ENCODE data around the gene NEGR1. TPM values are rescaled to one million over a fixed set of nuclear protein-coding genes. Genes with fewer than 3 reads are reported as not detected.

NEGR1 gene
- total RNA-seq, 1 donor from 2014 or later = 8.6 TPM

GRCh38 chr1:72097851-72098570, 184.3 kb downstream of the NEGR1 start:
- H3K36me3 Mint-ChIP-seq (ENCODE audit: low read depth, unreplicated experiment) = no peaks in the 10 kb centered on the region
- FAIRE-seq = peak; percentile 17
- H3K9me3 Mint-ChIP-seq (ENCODE audit: unreplicated experiment) = no peaks in the 10 kb centered on the region

GRCh38 chr1:72094209-72094608, 188.1 kb downstream of the NEGR1 start:
- Histone ChIP-seq H3K79me2 (ENCODE audit: insufficient read depth, low read length) (no peaks in the 10 kb centered on the region), H3K9me3 (ENCODE audit: insufficient read depth, low read depth, low read length) (no peaks in the 10 kb centered on the region), H3K9ac (ENCODE audit: low read length) (no peak overlapping the region), H3K4me1 (ENCODE audit: insufficient read depth, low read length) (no peaks in the 10 kb centered on the region), H3K4me3 (ENCODE audit: insufficient read depth, low read depth, low read length) (no peak overlapping the region), H3K27ac (ENCODE audit: low read depth, low read length) (no peak overlapping the region), H3K27me3 (ENCODE audit: insufficient read depth, low read length) (no peaks in the 10 kb centered on the region), H2AFZ (ENCODE audit: low read depth, low read length) (no peak overlapping the region), H3K36me3 (ENCODE audit: insufficient read depth, low read length) (no peaks in the 10 kb centered on the region), H3K4me2 (ENCODE audit: low read length) (no peak overlapping the region), H4K20me1 (ENCODE audit: insufficient read depth, low read length) (no peaks in the 10 kb centered on the region)
- no peak for FAIRE-seq
- H3K4me3 Mint-ChIP-seq (ENCODE audit: unreplicated experiment) = no peak overlapping the region
- H3K27ac Mint-ChIP-seq (ENCODE audit: unreplicated experiment) = no peak overlapping the region
- H3K9me3 Mint-ChIP-seq (ENCODE audit: unreplicated experiment) = no peaks in the 10 kb centered on the region
- H3K4me1 Mint-ChIP-seq (ENCODE audit: low read depth, unreplicated experiment) = no peaks in the 10 kb centered on the region
- no peak for TF ChIP-seq EZH2 (IDR thresholded peaks at IDR 0.05; ENCODE audit: insufficient read depth, low read length)
- no peak for TF ChIP-seq CTCF (IDR thresholded peaks at IDR 0.05; ENCODE audit: insufficient read depth, low read depth, low read length)
- no peaks in the 10 kb centered on the region for H3K36me3 Mint-ChIP-seq (ENCODE audit: low read depth, unreplicated experiment)
- no peak for DNase-seq (ENCODE audit: low read depth)
- H3K27me3 Mint-ChIP-seq (ENCODE audit: low read depth, unreplicated experiment) = no peaks in the 10 kb centered on the region

More at GRCh38 chr1:72097851-72098570, 184.3 kb downstream of the NEGR1 start:
- no peaks in the 10 kb centered on the region for H3K4me1 Mint-ChIP-seq (ENCODE audit: low read depth, unreplicated experiment)
- DNase-seq (ENCODE audit: low read depth) = no peak
- Histone ChIP-seq H3K9me3 (ENCODE audit: insufficient read depth, low read depth, low read length) (no peaks in the 10 kb centered on the region), H2AFZ (ENCODE audit: low read depth, low read length) (no peak overlapping the region), H3K79me2 (ENCODE audit: insufficient read depth, low read length) (no peaks in the 10 kb centered on the region), H3K4me3 (ENCODE audit: insufficient read depth, low read depth, low read length) (no peak overlapping the region), H3K9ac (ENCODE audit: low read length) (no peak overlapping the region), H3K4me1 (ENCODE audit: insufficient read depth, low read length) (no peaks in the 10 kb centered on the region), H3K36me3 (ENCODE audit: insufficient read depth, low read length) (no peaks in the 10 kb centered on the region), H3K27me3 (ENCODE audit: insufficient read depth, low read length) (no peaks in the 10 kb centered on the region), H4K20me1 (ENCODE audit: insufficient read depth, low read length) (no peaks in the 10 kb centered on the region), H3K27ac (ENCODE audit: low read depth, low read length) (no peak overlapping the region), H3K4me2 (ENCODE audit: low read length) (no peak overlapping the region)
- no peak overlapping the region for H3K4me3 Mint-ChIP-seq (ENCODE audit: unreplicated experiment)
- no peak for TF ChIP-seq CTCF (IDR thresholded peaks at IDR 0.05; ENCODE audit: insufficient read depth, low read depth, low read length)
- no peak for TF ChIP-seq EZH2 (IDR thresholded peaks at IDR 0.05; ENCODE audit: insufficient read depth, low read length)
- no peaks in the 10 kb centered on the region for H3K27me3 Mint-ChIP-seq (ENCODE audit: low read depth, unreplicated experiment)
- H3K27ac Mint-ChIP-seq (ENCODE audit: unreplicated experiment) = no peak overlapping the region

DNA sequence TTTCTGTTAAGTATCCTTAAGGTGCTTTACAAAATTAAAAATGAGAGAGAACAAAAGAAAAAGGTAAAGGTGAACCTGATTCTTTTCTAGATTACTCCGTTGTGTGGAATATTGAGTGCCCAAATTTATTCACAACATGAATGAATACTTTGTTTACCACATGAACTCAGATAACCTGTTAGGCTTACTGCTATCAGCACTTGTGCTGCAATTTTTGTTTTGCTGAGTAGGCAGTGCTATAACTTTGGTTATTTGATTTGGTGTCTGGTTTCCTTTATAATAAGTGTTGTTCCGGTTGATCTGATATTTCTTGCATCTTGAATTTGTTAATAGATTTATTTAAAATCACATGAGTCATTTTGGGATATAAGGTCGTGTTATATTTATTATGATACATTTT, 195.9 kb downstream of the NEGR1 start:
- Histone ChIP-seq H3K9ac (ENCODE audit: low read length) (no peak overlapping the region), H3K4me2 (ENCODE audit: low read length) (no peak overlapping the region), H2AFZ (ENCODE audit: low read depth, low read length) (no peak overlapping the region), H3K4me3 (ENCODE audit: insufficient read depth, low read depth, low read length) (no peak overlapping the region), H4K20me1 (ENCODE audit: insufficient read depth, low read length) (no peaks in the 10 kb centered on the region), H3K27ac (ENCODE audit: low read depth, low read length) (no peak overlapping the region), H3K36me3 (ENCODE audit: insufficient read depth, low read length) (no peaks in the 10 kb centered on the region), H3K79me2 (ENCODE audit: insufficient read depth, low read length) (no peaks in the 10 kb centered on the region), H3K9me3 (ENCODE audit: insufficient read depth, low read depth, low read length) (no peaks in the 10 kb centered on the region), H3K27me3 (ENCODE audit: insufficient read depth, low read length) (no peaks in the 10 kb centered on the region), H3K4me1 (ENCODE audit: insufficient read depth, low read length) (no peaks in the 10 kb centered on the region)
- H3K4me3 Mint-ChIP-seq (ENCODE audit: unreplicated experiment) = no peak overlapping the region
- FAIRE-seq = no peak
- no peaks in the 10 kb centered on the region for H3K36me3 Mint-ChIP-seq (ENCODE audit: low read depth, unreplicated experiment)
- H3K27ac Mint-ChIP-seq (ENCODE audit: unreplicated experiment) = no peak overlapping the region
- TF ChIP-seq CTCF (IDR thresholded peaks at IDR 0.05; ENCODE audit: insufficient read depth, low read depth, low read length) = no peak
- TF ChIP-seq EZH2 (IDR thresholded peaks at IDR 0.05; ENCODE audit: insufficient read depth, low read length) = no peak
- no peaks in the 10 kb centered on the region for H3K9me3 Mint-ChIP-seq (ENCODE audit: unreplicated experiment)
- H3K27me3 Mint-ChIP-seq (ENCODE audit: low read depth, unreplicated experiment) = no peaks in the 10 kb centered on the region
- DNase-seq (ENCODE audit: low read depth) = no peak
- H3K4me1 Mint-ChIP-seq (ENCODE audit: low read depth, unreplicated experiment) = no peaks in the 10 kb centered on the region
